Colonic mucosa (tissue), 4 donors: Measurements from ENCODE around the gene STK32B. TPM values are rescaled to one million over a fixed set of nuclear protein-coding genes. Genes with fewer than 3 reads are reported as not detected.

ENCODE experiments used
- DNase-seq: peaks from one replicate; pipeline ENCODE4 v3.0.0-alpha.2; 2020
- H3K27ac ChIP-seq: fragments of 200-600 bp; one replicate; pipeline ENCODE4 v1.8.0; 2021
- H3K27me3 ChIP-seq: fragments of 200-600 bp; one replicate; pipeline ENCODE4 v1.8.0; 2021
- H3K36me3 ChIP-seq: fragments of 200-600 bp; one replicate; pipeline ENCODE4 v1.8.0; 2021
- H3K4me1 ChIP-seq: fragments of 200-600 bp; one replicate; pipeline ENCODE4 v1.8.0; 2021; ENCODE audit warnings: mild to moderate bottlenecking
- H3K4me3 ChIP-seq: fragments of 200-600 bp; one replicate; pipeline ENCODE4 v1.8.0; 2021
- H3K9ac ChIP-seq, 2 donors: one replicate each; pipeline ENCODE4 v1.7.0; 2013; ENCODE audit warnings: control low read depth in 2 of 2, low read depth in 2 of 2, low read length in 2 of 2
- H3K9me3 ChIP-seq: fragments of 200-600 bp; one replicate; pipeline ENCODE4 v1.8.0; 2021
- intact Hi-C: fragments of 100-400 bp; cut with DNase I; formaldehyde crosslinking; loops from one replicate; pipeline ENCODE4 v1.14.1; 2022
- total RNA-seq, 2 donors: library from RNA; stranded (reverse); fragmentation: NEBNext Ultra II Directional in 1 of 2; extraction: Animal tissue kit (Norgen Biotek cat#: 25700) in 1 of 2; gene quantifications; one replicate each; pipeline ENCODE4 v1.2.1, GENCODE V29; 2021
- TF ChIP-seq, protein P1 (sequence below): fragments of 200-600 bp; IDR thresholded peaks from one replicate; pipeline ENCODE4 v1.8.0; 2022; ENCODE audit warnings: antibody characterized with exemption, mild to moderate bottlenecking
- donor health status: healthy.
- donor health status: DM: no; HTN: no; CAD: no.
- donor health status: DM: no; HTN: no; CAD: no.

STK32B gene
- total RNA-seq, 2 donors from 2014 or later: 0.64 to 0.82 TPM

GRCh38 chr4:5412751-5413150 is 361.5 kb downstream of the STK32B start:
- H3K36me3 ChIP-seq: no peaks in the 10 kb centered on the region
- DNase-seq: no peak
- TF ChIP-seq, protein P1, sequence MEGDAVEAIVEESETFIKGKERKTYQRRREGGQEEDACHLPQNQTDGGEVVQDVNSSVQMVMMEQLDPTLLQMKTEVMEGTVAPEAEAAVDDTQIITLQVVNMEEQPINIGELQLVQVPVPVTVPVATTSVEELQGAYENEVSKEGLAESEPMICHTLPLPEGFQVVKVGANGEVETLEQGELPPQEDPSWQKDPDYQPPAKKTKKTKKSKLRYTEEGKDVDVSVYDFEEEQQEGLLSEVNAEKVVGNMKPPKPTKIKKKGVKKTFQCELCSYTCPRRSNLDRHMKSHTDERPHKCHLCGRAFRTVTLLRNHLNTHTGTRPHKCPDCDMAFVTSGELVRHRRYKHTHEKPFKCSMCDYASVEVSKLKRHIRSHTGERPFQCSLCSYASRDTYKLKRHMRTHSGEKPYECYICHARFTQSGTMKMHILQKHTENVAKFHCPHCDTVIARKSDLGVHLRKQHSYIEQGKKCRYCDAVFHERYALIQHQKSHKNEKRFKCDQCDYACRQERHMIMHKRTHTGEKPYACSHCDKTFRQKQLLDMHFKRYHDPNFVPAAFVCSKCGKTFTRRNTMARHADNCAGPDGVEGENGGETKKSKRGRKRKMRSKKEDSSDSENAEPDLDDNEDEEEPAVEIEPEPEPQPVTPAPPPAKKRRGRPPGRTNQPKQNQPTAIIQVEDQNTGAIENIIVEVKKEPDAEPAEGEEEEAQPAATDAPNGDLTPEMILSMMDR: no peak
- no peak overlapping the region for H3K9ac ChIP-seq
- no peaks in the 10 kb centered on the region for H3K9me3 ChIP-seq
- no peak overlapping the region for H3K27ac ChIP-seq
- intact Hi-C loops: no loop called here
- no peaks in the 10 kb centered on the region for H3K27me3 ChIP-seq
- H3K4me1 ChIP-seq: no peaks in the 10 kb centered on the region
- no peak overlapping the region for H3K4me3 ChIP-seq

- Histone ChIP-seq H3K9ac (no peak overlapping the region), H3K4me3 (no peak overlapping the region), H3K27me3 (no peaks in the 10 kb centered on the region), H3K4me1 (no peaks in the 10 kb centered on the region), H3K27ac (no peak overlapping the region), H3K9me3 (no peaks in the 10 kb centered on the region), H3K36me3 (no peaks in the 10 kb centered on the region)
- TF ChIP-seq, protein P1: no peak
- intact Hi-C loops: no loop called here
- no peak for DNase-seq
Measured at GRCh38 chr4:5416637-5417036, 365.4 kb downstream of the STK32B start.

- H3K4me1 ChIP-seq: no peaks in the 10 kb centered on the region
- no peaks in the 10 kb centered on the region for H3K27me3 ChIP-seq
- intact Hi-C loops: no loop called here
- no peak overlapping the region for H3K27ac ChIP-seq
- no peak for DNase-seq
- no peak overlapping the region for H3K9ac ChIP-seq
- no peaks in the 10 kb centered on the region for H3K36me3 ChIP-seq
- H3K9me3 ChIP-seq: no peaks in the 10 kb centered on the region
- TF ChIP-seq, protein P1: no peak
- no peak overlapping the region for H3K4me3 ChIP-seq
Measured at GRCh38 chr4:5420266-5420665, 369.0 kb downstream of the STK32B start.

DNA sequence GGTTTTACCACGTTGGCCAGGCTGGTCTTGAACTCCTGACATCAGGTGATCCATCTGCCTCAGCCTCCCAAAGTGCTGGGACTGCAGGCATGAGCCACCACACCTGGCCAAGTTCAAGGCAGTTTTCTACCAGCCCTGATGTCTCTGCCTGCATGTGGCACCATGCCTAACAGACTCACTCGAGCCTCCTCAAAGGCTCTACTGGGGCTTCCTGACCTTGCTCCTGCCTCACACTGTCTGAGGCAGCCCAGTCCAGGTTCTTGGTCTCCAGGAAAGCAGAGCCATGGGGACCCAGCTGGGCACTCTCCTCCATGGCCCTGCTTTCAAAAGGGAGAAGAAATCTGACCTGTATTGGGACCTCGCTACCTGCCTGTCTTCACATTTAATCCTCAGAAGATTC is 370.1 kb downstream of the STK32B start:
- no peak for DNase-seq
- H3K4me1 ChIP-seq: no peaks in the 10 kb centered on the region
- H3K27ac ChIP-seq: no peak overlapping the region
- intact Hi-C loops: no loop called here
- no peak overlapping the region for H3K9ac ChIP-seq
- H3K36me3 ChIP-seq: no peaks in the 10 kb centered on the region
- H3K4me3 ChIP-seq: no peak overlapping the region
- no peaks in the 10 kb centered on the region for H3K27me3 ChIP-seq
- no peaks in the 10 kb centered on the region for H3K9me3 ChIP-seq
- TF ChIP-seq, protein P1: no peak

DNA sequence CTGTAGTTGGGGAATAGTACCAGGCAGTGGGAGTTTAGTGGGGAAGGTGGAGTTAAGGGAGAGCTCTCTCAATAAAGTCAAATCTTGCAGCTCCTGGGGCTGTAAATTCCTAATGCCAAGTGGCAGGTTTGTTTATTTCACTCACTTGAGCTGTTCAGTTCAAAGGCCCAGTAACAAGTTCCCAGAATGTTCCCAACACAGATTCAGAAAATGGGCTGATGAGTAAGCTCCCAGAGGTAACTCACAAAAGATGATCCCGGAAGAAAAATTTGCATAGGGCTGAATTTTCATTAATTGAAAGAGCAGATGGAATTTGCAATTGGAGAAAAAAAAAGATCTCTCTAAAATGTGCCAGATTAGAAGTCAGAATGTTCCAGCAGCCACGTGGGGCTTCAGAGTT is 370.9 kb downstream of the STK32B start:
- intact Hi-C loops: no loop called here
- DNase-seq: no peak
- Histone ChIP-seq H3K4me3 (no peak overlapping the region), H3K9me3 (no peaks in the 10 kb centered on the region), H3K27ac (no peak overlapping the region), H3K36me3 (no peaks in the 10 kb centered on the region), H3K4me1 (no peaks in the 10 kb centered on the region), H3K9ac (no peak overlapping the region), H3K27me3 (no peaks in the 10 kb centered on the region)
- TF ChIP-seq, protein P1: no peak

GRCh38 chr4:5423670-5424069 is 372.4 kb downstream of the STK32B start:
- Histone ChIP-seq H3K9me3 (no peaks in the 10 kb centered on the region), H3K9ac (no peak overlapping the region), H3K4me3 (no peak overlapping the region), H3K27ac (no peak overlapping the region), H3K27me3 (no peaks in the 10 kb centered on the region), H3K36me3 (no peaks in the 10 kb centered on the region), H3K4me1 (no peaks in the 10 kb centered on the region)
- intact Hi-C loops: no loop called here
- TF ChIP-seq, protein P1: no peak
- DNase-seq: no peak
